GM18951 (cell line): ENCODE data around the gene COL2A1.
"Not testable (repeated sequence)": the region's sequence is repeated elsewhere in the genome, so short reads cannot be mapped to it uniquely, and the experiment has no call there.

Source experiments
- POLR2A ChIP-seq: IDR thresholded peaks from 4 replicates; pipeline ENCODE4 v1.6.1; 2011; ENCODE audit warnings: mild to moderate bottlenecking; ENCODE audit not compliant: insufficient read length, insufficient read depth; ENCODE audit errors: extremely low read depth
- in situ Hi-C: fragments of 300-500 bp; cut with MboI; formaldehyde crosslinking; loops from one replicate; pipeline ENCODE4 v1.12.0; 2022; ENCODE audit warnings: low sequenced_read_pairs, mixed read lengths, inconsistent platforms; ENCODE audit not compliant: unreplicated experiment

Gene COL2A1

DNA sequence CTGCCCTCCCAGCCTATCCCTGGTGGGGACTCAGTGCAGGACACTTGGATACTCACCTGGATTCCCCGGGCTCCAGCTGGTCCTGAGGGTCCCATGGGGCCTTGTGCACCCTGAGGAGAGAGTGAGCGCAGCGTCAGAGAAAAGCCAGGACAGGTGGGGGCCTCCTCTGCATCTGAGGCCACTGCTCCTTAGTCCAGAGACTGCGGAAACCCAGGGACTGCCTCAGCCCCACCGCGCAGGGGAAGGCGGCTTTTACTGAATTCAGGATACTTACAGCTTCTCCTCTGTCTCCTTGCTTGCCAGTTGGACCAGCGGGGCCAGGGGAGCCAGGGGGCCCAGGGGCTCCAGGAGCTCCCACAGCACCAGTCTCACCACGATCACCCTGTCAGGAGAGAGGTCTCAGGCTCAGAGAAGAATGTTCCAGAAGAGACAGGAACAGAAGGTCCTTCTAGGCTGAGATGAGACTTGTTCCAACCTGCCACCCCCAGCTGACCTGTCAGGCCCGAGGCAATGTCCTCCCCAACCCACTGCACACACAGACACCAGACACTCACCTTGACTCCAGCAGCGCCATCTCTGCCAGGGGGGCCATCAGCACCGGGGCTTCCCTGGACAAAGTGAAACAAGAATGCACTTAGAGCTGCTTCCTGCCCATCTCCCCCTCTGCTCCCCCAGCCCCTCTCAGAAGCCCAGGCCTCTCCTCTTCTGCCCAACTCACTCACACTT lies 27.1 kb downstream of the COL2A1 start:
- no peak for TF ChIP-seq POLR2A
- in situ Hi-C loops = no loop called here

DNA sequence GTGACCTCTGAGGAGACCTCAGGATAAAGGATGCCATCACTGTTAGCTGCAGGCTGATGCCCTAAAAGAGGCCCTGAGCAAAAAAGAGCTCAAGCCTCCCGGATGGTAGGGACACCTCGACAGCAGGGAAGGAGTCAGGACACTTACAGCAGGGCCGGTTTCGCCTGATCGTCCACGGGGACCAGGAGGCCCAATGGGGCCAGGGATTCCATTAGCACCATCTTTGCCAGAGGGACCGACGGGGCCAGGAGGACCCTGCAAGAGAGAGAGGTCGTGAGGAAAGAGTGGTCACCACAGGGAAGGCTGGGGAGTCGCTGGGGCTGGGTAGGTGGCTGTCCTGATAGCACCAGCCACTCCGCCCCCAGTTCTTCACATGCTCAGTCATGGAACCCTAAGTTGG lies 28.5 kb downstream of the COL2A1 start:
- TF ChIP-seq POLR2A = no peak
- in situ Hi-C loops = no loop called here

DNA sequence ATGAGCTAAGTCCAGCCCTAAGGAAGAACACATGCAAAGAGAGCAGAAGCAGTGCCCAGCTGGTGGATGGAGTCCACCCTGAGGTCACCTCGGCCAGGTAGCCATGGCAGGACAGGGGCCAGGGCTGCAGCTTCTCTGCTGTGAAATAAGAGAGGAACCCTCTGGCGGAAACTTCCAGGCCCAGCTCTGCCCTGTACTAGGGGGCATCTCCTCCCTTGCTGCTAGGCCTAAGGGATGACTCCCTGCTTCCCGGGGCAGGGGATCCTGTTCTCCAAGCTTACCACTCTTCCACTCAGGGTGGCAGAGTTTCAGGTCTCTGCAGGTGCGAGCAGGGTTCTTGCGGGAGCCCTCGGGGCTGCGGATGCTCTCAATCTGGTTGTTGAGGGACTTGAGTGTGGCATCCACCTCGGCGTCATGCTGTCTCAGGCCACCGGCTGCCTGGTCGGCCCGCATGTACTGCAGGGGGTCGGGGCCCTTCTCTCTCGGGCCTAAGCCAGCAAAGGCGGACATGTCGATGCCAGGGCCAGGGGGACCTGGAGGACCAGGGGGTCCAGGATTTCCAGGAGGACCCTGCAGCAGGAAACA lies 29.1 kb downstream of the COL2A1 start:
- no peak for TF ChIP-seq POLR2A
- in situ Hi-C loops = no loop called here

DNA sequence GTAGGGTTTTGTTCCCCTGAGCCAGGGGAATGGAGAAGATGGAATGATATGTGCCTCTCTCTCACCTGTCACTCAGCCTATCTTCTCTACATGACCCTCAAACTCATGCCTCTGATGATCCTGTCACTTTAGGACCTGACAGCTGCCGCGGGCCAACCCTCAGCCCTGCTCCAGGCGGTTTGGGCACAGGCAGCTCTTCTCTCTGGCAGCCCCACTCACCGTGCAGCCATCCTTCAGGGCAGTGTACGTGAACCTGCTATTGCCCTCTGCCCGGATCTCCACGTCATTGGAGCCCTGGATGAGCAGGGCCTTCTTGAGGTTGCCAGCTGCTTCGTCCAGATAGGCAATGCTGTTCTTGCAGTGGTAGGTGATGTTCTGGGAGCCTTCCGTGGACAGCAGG lies 30.4 kb downstream of the COL2A1 start:
- in situ Hi-C loops = no loop called here
- no peak for TF ChIP-seq POLR2A

DNA sequence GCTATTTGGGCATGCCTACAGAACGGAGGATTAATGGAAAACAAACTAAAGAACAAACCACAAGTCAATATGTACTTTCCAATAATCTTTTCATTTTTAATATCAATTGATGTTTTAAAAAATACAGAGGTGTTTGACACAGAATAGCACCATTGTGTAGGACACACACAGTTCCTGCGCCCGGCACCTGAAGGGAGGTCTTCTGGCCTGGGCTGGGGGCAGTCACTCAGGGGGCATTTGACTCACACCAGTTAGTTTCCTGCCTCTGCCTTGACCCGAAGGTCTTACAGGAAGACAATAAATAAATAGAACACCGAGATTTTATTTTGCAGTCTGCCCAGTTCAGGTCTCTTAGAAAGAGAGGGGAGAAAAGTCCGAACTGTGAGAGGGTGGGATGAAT lies 31.4 kb downstream of the COL2A1 start:
- TF ChIP-seq POLR2A = no peak
- in situ Hi-C loops = no loop called here

DNA sequence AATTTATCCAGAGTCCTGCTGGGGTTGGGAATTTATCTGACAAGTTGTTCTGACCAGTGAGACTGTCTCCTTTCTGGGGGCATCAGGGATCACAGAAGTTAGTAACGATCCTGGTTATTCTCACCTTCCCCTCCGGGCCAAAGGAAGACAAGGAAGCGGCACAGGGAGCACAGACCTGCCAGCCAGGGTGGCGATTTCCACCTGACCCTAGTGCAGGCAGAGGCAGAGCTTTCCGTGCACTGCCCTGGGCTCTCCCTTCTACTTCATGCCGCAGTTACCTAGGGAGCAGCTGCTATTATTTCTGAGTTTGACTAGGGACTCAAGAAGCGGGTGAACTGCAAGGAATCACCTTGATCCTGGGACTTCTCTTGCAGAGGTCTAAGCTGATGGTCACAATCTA lies 33.4 kb downstream of the COL2A1 start:
- TF ChIP-seq POLR2A = no peak
- in situ Hi-C loops = no loop called here

DNA sequence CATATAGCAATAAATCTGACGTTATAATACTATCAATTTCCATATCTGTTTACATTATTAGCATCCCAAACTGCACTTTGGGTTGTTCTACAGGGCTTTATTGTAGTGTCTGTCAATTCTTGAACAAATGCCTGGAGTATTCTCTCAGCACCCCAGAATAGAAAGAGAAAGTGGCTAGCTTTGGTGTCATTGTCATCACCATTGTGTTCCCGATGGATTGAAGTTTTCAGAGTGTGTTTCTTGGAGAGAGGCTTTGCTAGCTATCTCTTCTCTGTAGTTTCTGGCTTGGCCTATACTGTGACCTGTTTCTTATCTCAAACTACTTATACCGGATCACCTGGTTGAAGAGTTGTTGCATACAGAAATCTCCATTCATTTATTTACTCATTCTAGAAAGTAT lies 34.4 kb downstream of the COL2A1 start:
- in situ Hi-C loops = no loop called here
- TF ChIP-seq POLR2A = no peak

DNA sequence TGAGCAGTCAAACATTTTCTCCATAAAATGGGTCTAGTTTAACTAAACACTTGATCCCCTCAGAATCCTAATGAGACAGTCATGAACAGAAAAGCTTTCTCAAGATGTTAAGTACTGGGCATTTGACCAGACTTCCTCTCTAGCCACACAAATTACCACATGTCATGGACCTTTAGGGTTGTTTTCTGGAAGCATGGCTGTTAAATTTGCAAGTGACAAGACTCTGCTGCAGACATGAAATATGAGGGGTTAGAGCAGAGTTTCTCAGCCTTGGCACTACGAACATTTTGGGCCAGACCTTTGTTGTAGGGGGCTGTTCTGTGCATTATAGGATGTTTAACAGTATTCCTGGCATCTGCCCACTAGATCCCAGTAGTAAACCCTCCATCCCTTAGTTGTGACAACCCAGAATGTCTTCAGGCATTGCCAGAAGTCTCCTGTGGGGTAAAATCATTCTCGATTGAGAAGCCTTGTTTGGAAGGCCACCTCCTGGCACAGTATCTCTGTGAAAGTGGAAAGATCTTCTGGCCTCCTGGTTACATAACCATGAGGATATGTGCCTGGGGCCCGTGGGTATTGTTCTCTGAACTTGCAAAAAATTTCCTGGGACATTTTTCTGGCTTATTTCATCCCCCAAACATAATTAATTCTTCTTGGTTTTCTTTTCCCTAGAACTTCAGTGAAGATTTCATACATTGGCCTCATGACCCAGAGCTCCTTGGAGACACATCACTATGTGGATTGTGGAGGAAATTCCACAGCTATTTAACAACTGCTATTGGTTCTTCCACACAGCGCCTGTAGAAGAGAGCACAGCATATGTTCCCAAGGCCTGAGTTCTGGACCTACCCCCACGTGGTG lies 36.6 kb downstream of the COL2A1 start:
- in situ Hi-C loops = no loop called here
- TF ChIP-seq POLR2A = no peak

DNA sequence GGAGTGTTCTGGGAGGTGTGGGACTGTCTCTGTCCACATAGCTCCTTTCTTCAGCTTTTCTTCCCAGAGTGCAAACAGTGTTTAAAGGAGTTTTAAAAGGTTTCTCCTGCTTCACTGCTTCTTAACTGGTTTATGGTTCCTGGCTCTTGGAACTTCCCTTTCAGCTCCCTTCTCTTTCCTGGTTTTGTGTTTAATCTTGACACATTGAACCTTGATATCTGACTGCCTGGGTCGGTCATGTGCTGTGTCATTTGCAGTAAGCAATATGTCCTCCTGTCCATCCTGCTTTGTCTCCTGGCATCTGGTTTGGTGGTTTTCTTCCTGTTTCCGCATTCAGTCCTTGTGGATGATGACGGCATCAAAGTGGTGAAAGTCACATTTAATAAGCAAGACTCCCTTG lies 38.7 kb downstream of the COL2A1 start:
- TF ChIP-seq POLR2A = no peak
- in situ Hi-C loops = no loop called here

DNA sequence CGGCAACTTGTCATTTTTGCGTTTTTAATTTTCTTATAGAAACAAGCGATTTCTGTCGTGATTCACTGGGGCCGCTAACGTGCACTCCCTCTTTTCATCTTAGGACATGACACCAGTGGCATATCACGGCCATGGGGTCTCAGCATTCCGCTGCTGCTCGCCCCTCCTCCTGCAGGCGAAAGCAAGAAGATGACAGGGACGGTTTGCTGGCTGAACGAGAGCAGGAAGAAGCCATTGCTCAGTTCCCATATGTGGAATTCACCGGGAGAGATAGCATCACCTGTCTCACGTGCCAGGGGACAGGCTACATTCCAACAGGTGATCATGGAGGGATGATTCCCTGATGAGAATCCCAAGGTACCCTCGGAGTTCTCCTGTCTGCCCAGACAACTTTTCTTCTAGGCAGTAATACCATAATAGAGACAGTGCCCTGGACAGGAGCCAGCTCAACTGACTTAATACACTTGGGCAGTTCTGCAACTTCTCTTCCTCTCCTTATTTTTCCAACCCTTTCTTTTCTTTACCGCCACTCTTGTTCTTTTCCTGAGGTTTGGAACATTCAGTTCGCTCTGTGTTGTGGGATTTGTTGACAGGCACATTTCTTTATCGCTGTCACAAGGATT lies 40.1 kb downstream of the COL2A1 start:
- TF ChIP-seq POLR2A = no peak
- in situ Hi-C loops = no loop called here

DNA sequence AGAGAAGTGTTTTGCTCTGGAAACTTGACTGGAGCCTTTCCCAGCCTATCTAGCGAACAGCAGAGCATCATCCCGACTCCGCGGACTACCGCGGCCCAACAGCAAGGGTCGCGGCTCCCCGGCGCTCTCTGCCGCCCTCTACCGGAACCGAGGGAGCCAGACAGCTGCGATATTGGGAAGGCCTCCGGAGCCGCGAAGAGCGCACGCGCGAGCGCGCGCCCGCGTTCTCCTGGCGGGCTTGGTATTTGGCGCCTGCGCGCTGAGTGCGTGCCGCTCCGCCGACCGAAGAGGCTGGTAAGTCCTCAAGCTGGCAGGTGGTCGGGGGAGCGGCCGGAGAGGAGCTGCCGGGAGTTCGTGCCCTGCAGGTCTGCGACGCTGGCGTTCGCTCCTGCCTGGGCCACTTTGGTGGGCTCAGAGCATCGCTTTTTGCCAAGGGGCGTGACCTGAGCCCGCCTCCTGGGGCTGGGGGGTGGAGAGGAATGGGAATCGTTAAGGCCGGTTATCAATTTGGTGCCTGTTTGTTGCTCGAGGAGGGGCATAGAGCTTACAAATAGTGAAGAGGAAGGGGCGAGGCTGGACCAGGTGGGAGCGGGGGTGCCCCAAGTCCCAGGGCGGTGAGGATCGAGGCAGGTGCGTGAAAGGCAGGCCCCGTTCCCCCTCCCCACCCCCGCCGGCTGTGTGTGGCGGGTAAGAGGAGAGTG lies 40.8 kb downstream of the COL2A1 start, which contains the start of gene TMEM106C:
TMEM106C (plus strand) TSS at position 257 of the 701 bp plus-strand sequence. CDS start 641 bp downstream, outside the sequence.
- in situ Hi-C loops = no loop called here
- TF ChIP-seq POLR2A = peak; percentile 70

DNA sequence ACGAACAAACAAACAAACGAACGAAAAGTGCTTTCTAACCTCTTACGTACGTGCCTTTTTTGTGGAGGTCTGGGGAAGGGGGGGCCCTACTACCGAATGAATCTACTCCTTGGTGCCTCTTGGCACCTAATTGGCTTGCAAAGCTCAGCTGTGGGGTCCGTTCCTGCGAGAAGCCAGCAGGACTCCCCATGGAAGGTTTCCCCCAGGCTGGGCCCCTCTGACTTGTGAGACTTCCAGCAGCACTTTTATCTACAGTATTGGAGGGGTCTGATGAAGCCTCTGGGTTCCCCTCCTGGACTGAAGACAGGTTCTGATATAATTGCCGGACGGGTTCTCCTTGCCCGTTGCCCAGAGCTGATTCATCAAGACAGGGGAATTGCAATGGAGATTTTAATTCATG lies 42.1 kb downstream of the COL2A1 start:
- no peak for TF ChIP-seq POLR2A
- in situ Hi-C loops = no loop called here

DNA sequence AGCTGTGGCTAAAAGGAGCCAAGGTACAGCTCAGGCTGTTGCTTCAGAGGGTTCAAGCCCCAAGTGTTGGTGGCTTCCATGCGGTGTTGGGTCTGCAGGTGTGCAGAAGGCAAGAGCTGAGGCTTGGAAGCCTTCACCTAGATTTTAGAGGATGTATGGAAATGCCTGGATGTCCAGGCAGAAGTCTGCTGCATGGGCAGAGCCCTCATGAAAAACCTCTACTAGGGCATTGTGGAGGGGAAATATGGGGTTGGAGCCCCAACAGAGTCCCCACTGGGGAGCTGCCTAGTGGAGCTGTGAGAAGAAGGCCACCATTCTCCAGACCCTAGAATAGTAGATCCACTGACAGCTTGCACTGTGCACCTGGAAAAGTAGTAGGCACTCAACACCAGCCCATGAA lies 46.6 kb downstream of the COL2A1 start:
- in situ Hi-C loops = not testable (repeated sequence)
